Bladder microvascular endothelial cell (primary cell): ENCODE results near the gene BANF2. TPM values are rescaled to one million over a fixed set of nuclear protein-coding genes. Genes with fewer than 3 reads are reported as not detected.

Source experiments
- total RNA-seq: library from RNA; depleted of rRNA; stranded (reverse); fragments of >200 nt; gene quantifications from 2 replicates; pipeline ENCODE4 v1.2.3, GENCODE V29; 2014

The BANF2 gene
- not detected in 2 replicates for total RNA-seq

DNA sequence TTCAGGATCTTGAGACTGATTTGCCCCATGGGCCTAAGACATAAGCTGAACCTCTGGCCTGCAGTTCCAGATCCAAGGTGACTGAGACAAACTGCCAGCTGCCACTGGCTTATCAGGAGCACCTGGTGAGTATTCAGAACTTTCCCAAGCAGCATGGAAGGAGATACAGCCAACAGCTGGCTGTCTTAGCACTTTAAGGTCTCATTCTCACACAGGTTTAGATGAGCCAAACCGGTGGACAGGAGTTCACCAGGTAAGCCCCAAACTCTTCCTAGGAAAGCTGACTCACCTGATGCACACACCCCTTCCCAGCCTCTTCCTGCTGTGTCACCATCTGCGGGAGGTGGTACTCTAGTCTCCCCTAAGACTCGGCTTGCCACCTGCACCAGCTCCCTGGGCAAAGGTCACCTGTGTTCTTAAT is at the start of gene BANF2:
Gene BANF2 (plus strand): TSS at position 36 of the 421 bp plus-strand sequence. CDS start 25,060 bp downstream, outside the sequence.

DNA sequence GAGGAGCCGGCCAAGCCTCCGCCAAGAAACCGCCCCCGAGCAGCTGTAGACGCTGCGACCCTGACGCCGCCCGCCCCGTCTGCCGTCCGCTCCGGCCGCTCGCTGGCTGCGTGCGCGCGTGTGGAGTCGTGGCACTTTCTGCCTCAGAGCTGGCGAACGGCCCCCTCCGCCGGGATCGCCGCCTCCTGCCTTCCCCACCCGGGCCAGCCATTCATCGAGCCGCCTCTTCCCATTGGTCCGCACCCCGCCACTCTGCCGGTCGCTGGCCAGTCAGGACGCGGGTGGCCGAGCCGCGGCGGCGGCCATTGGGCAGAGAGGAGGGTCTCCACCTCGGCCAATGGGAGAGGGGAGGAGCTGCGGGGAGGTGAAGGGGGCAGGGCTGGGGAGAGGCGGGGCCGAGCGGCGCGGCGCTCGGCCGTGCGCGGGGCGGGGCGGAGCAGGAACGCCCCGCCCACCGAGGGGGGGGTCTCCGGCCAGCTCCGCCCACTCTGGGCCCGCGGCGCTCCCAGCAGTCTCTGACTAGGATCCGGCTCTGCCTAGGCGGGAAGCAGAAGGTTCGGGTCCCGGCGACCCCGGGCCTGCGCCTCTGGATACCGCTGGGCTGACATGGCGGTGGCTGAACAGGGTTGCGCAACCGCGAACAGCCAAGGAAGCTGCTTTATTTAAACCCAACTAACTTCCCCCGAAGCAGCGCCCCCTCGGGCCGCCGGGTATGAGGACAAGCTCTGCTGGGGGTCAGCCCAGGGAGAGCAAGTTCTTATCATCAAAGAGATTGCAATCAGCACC is 17.5 kb upstream of the BANF2 start, which contains the start of gene RRBP1:
Gene RRBP1 (minus strand): TSS at position 140 of the 786 bp plus-strand sequence. CDS start 21,735 bp downstream, outside the sequence.

Other genes starting within 250 kb of the BANF2 start
- gene BFSP1, start 168.6 kb upstream of the BANF2 start, total RNA-seq: 1.8 and 2.1 TPM in 2 replicates
- 100 and 111 TPM in 2 replicates for gene DSTN, start 129.9 kb upstream of the BANF2 start, total RNA-seq
- 85.2 and 144 TPM in 2 replicates for gene RRBP1, start 17.7 kb upstream of the BANF2 start, total RNA-seq